Measurements from ENCODE around the gene ARID4B. TPM values are rescaled to one million over a fixed set of nuclear protein-coding genes. Genes with fewer than 3 reads are reported as not detected.

Gene ARID4B
- total and polyA plus RNA-seq, 5 experiments from 2014 or later = 37.4 to 105 (median 58.0) TPM

- H3K4me3 Mint-ChIP-seq = no peak overlapping the region
- peak overlapping the region in 1 of 10 donors; percentile 62 for H3K27ac Mint-ChIP-seq
- H3K27me3 Mint-ChIP-seq = no peaks in the 10 kb centered on the region
- H3K9me3 Mint-ChIP-seq = no peaks in the 10 kb centered on the region
- DNase-seq (no peak), ATAC-seq (no peak)
- H3K36me3 Mint-ChIP-seq = peaks cover 0 to 91% (median 20%) of the 10 kb centered on the region in 3 donors
- peaks cover 19 to 47% (median 34%) of the 10 kb centered on the region in 4 donors for H3K4me1 Mint-ChIP-seq
- POLR2A ChIA-PET = no interaction called here
Measured at GRCh38 chr1:235149824-235150223, 178.2 kb downstream of the ARID4B start.

DNA sequence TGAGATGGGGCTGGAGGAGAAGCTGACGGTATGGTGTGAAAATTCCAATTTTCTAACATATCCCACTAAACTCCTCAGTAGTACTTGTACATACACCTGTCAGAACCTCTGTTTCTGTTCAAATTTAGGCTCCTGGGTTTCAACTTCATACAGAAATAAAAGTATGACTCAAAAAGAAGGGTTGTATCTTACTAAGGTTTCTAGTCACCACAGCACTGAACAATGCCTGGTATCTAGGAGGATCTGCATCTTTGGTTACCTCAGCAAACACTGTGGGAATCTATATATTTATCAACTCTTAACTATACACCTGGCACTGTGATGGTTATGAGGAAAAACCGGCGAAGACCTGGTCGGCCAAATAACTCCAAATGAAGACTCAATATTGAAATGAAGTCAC is 180.7 kb downstream of the ARID4B start:
- DNase-seq (no peak), ATAC-seq (no peak)
- POLR2A ChIA-PET = interaction anchor here (1.1 kb wide), 1 partner anchor 11 kb away, joined by 4 read pairs; no protein-coding TSS in a partner anchor
- H3K4me3 Mint-ChIP-seq = no peak overlapping the region
- no peaks in the 10 kb centered on the region for H3K9me3 Mint-ChIP-seq
- no peaks in the 10 kb centered on the region for H3K27me3 Mint-ChIP-seq
- peaks cover 17 to 34% (median 22%) of the 10 kb centered on the region in 4 donors for H3K4me1 Mint-ChIP-seq
- H3K27ac Mint-ChIP-seq = peak overlapping the region in 2 of 10 donors; percentile 33 to 47
- peaks cover 0 to 86% (median 10%) of the 10 kb centered on the region in 3 donors for H3K36me3 Mint-ChIP-seq

GRCh38 chr1:235145639-235146038 is 182.3 kb downstream of the ARID4B start:
- peak overlapping the region in 1 of 10 donors; percentile 34 for H3K4me3 Mint-ChIP-seq
- DNase-seq (no peak), ATAC-seq (no peak)
- H3K27me3 Mint-ChIP-seq = no peaks in the 10 kb centered on the region
- peaks cover 0 to 87% (median 6%) of the 10 kb centered on the region in 3 donors for H3K36me3 Mint-ChIP-seq
- H3K9me3 Mint-ChIP-seq = no peaks in the 10 kb centered on the region
- peaks cover 8 to 29% (median 15%) of the 10 kb centered on the region in 4 donors for H3K4me1 Mint-ChIP-seq
- POLR2A ChIA-PET = interaction anchor here (1.6 kb wide), 2 partner anchors 12 to 15 kb away, joined by 4 to 5 read pairs; partner anchors contain the start of gene RBM34
- peak overlapping the region in 1 of 10 donors; percentile 31 for H3K27ac Mint-ChIP-seq

- DNase-seq (no peak), ATAC-seq (no peak)
- POLR2A ChIA-PET = interaction anchor here (0.6 kb wide), 2 partner anchors 9 to 544 kb away, joined by 3 to 4 read pairs; no protein-coding TSS in a partner anchor
- Mint-ChIP-seq H3K36me3 (peaks cover 0 to 83% (median 11%) of the 10 kb centered on the region in 3 donors), H3K4me1 (peaks cover 11 to 26% (median 14%) of the 10 kb centered on the region in 4 donors), H3K4me3 (no peak overlapping the region), H3K27me3 (no peaks in the 10 kb centered on the region), H3K27ac (no peak overlapping the region), H3K9me3 (no peaks in the 10 kb centered on the region)
Measured at GRCh38 chr1:235142991-235143390, 185.0 kb downstream of the ARID4B start.

GRCh38 chr1:235139315-235139714 is 188.7 kb downstream of the ARID4B start:
- H3K4me3 Mint-ChIP-seq = no peak overlapping the region
- peaks cover 4 to 18% (median 13%) of the 10 kb centered on the region in 4 donors for H3K4me1 Mint-ChIP-seq
- ATAC-seq = no peak
- no peak for DNase-seq
- no peaks in the 10 kb centered on the region for H3K27me3 Mint-ChIP-seq
- H3K27ac Mint-ChIP-seq = peak overlapping the region in 4 of 10 donors; percentile 17 to 66 (median 42)
- POLR2A ChIA-PET = interaction anchor here (1.3 to 1.4 kb wide), 2 partner anchors 10 to 21 kb away, joined by 4 read pairs; partner anchors contain the start of gene RBM34
- no peaks in the 10 kb centered on the region for H3K9me3 Mint-ChIP-seq
- H3K36me3 Mint-ChIP-seq = peaks cover 10 to 90% (median 29%) of the 10 kb centered on the region in 3 donors

GRCh38 chr1:235138821-235139220 is 189.2 kb downstream of the ARID4B start:
- Mint-ChIP-seq H3K36me3 (peaks cover 10 to 90% (median 29%) of the 10 kb centered on the region in 3 donors), H3K27me3 (no peaks in the 10 kb centered on the region)
- no peak for ATAC-seq

DNA sequence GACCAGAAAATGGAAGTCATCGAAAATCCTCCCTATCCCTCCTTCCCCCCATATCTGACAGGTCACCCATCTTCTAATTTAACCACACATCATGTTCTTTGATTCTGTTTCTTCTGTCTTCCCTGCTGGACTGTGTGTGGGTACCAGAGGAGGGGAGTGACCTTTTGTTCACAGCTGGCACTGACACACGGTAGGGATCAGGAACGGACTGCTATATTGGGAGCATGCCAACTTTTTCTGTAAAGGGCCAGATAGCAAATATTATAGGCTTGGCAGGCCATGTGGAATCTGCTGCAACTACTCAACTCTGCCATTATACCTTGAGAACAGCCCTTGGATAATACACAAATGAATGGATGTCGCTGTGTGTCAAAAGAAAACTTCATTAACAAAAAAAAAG is 191.9 kb downstream of the ARID4B start:
- H3K9me3 Mint-ChIP-seq = no peaks in the 10 kb centered on the region
- POLR2A ChIA-PET = interaction anchor here (0.6 to 1.1 kb wide), 2 partner anchors 25 to 580 kb away, joined by 3 read pairs; partner anchors contain the start of gene RBM34
- peak overlapping the region in 3 of 10 donors; percentile 37 to 53 (median 49) for H3K27ac Mint-ChIP-seq
- H3K4me3 Mint-ChIP-seq = no peak overlapping the region
- peaks cover 1 to 14% (median 6%) of the 10 kb centered on the region in 4 donors for H3K4me1 Mint-ChIP-seq
- peaks cover 10 to 85% (median 26%) of the 10 kb centered on the region in 3 donors for H3K36me3 Mint-ChIP-seq
- H3K27me3 Mint-ChIP-seq = no peaks in the 10 kb centered on the region
- DNase-seq = no peak
- ATAC-seq = no peak

More at GRCh38 chr1:235138821-235139220, 189.2 kb downstream of the ARID4B start:
- POLR2A ChIA-PET = interaction anchor here (0.5 to 1.4 kb wide), 3 partner anchors 10 to 275 kb away, joined by 4 read pairs; partner anchors contain the start of gene RBM34
- Mint-ChIP-seq H3K9me3 (no peaks in the 10 kb centered on the region), H3K4me3 (no peak overlapping the region), H3K27ac (peak overlapping the region in 5 of 10 donors; percentile 3 to 84 (median 53)), H3K4me1 (peaks cover 4 to 18% (median 12%) of the 10 kb centered on the region in 4 donors)
- DNase-seq = no peak

DNA sequence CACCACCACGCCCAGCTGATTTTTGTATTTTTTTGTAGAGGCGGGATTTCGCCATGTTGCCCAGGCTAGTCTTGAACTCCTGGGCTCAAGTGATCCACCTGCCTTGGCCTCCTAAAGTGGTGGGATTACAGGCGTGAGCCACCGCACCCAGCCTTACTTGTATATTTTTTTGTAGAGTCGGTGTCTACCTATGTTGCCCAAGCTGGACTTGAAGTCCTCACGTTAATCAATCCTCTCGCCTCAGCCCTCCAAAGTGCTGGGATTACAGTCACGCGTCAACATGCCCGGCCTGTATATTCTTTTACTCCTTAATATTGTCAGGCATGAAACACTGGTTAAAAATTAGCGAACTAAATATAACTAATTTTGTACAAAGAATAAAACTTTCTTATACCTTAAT is 193.8 kb downstream of the ARID4B start:
- Mint-ChIP-seq H3K4me3 (no peak overlapping the region), H3K27me3 (no peaks in the 10 kb centered on the region), H3K4me1 (peaks cover 1 to 9% (median 4%) of the 10 kb centered on the region in 4 donors), H3K36me3 (peaks cover 10 to 75% (median 23%) of the 10 kb centered on the region in 3 donors), H3K27ac (peak overlapping the region in 1 of 10 donors; percentile 66), H3K9me3 (no peaks in the 10 kb centered on the region)
- no peak for ATAC-seq
- no peak for DNase-seq
- POLR2A ChIA-PET = no interaction called here

DNA sequence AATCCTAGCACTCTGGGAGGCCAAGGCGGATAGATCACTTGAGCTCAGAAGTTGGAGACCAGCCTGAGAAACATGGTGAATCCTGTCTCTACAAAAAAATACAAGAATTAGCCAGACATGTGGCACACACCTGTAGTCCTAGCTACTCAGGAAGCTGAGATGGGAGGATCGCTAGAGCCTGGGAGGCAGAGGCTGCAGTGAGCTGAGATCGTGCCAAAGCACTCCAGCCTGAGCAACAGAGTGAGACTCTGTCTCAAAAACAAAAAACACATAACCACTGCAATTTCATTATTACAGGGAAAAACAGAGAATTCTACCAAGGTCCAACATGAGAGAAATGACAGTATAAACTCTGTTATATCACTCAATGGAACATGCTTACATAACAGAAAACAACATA is 194.9 kb downstream of the ARID4B start:
- H3K9me3 Mint-ChIP-seq = no peaks in the 10 kb centered on the region
- H3K4me1 Mint-ChIP-seq = peaks cover 2 to 10% (median 8%) of the 10 kb centered on the region in 4 donors
- H3K27me3 Mint-ChIP-seq = no peaks in the 10 kb centered on the region
- POLR2A ChIA-PET = no interaction called here
- peak overlapping the region in 7 of 10 donors; percentile 7 to 61 (median 14) for H3K27ac Mint-ChIP-seq
- DNase-seq = no peak
- H3K36me3 Mint-ChIP-seq = peaks cover 10 to 64% (median 20%) of the 10 kb centered on the region in 3 donors
- H3K4me3 Mint-ChIP-seq = no peak overlapping the region
- no peak for ATAC-seq

- POLR2A ChIA-PET = no interaction called here
- ATAC-seq (no peak), DNase-seq (no peak)
- peaks cover 8 to 22% (median 19%) of the 10 kb centered on the region in 4 donors for H3K4me1 Mint-ChIP-seq
- H3K27me3 Mint-ChIP-seq = no peaks in the 10 kb centered on the region
- no peak overlapping the region for H3K4me3 Mint-ChIP-seq
- no peaks in the 10 kb centered on the region for H3K9me3 Mint-ChIP-seq
- H3K27ac Mint-ChIP-seq = peak overlapping the region in 7 of 10 donors; percentile 17 to 84 (median 35)
- peaks cover 10 to 56% (median 18%) of the 10 kb centered on the region in 3 donors for H3K36me3 Mint-ChIP-seq
Measured at GRCh38 chr1:235131961-235132360, 196.0 kb downstream of the ARID4B start.

GRCh38 chr1:235130766-235131270 is 197.2 kb downstream of the ARID4B start:
- Mint-ChIP-seq H3K27me3 (no peaks in the 10 kb centered on the region), H3K27ac (peak overlapping the region in 8 of 10 donors; percentile 57 to 99 (median 74)), H3K4me1 (peaks cover 10 to 31% (median 30%) of the 10 kb centered on the region in 4 donors), H3K36me3 (peaks cover 2 to 55% (median 10%) of the 10 kb centered on the region in 3 donors), H3K4me3 (peak overlapping the region in 4 of 10 donors; percentile 6 to 49 (median 28)), H3K9me3 (no peaks in the 10 kb centered on the region)
- POLR2A ChIA-PET = interaction anchor here (1.1 kb wide), 1 partner anchor 30 kb away, joined by 3 read pairs; the partner anchor contains the start of gene RBM34
- DNase-seq (no peak), ATAC-seq (no peak)

GRCh38 chr1:235129774-235130570 is 198.0 kb downstream of the ARID4B start:
- Mint-ChIP-seq H3K9me3 (no peaks in the 10 kb centered on the region), H3K4me1 (peaks cover 10 to 39% (median 35%) of the 10 kb centered on the region in 4 donors), H3K36me3 (peaks cover 0 to 49% (median 5%) of the 10 kb centered on the region in 3 donors), H3K27ac (peak overlapping the region; percentile 75 to 99 (median 97)), H3K4me3 (peak overlapping the region in 9 of 10 donors; percentile 46 to 98 (median 93)), H3K27me3 (no peaks in the 10 kb centered on the region)
- no peak for DNase-seq
- no peak for ATAC-seq
- POLR2A ChIA-PET = interaction anchor here (0.6 to 2.5 kb wide), 9 partner anchors 9 to 841 kb away, joined by 3 to 14 read pairs (median 4); partner anchors contain the start of genes ARID4B, GGPS1 and RBM34

Measured in naive thymus-derived CD8-positive, alpha-beta T cell (primary cell).